ENCODE results near the gene CARM1.

GRCh38 chr19:10920781-10921180 lies 49.4 kb downstream of the CARM1 start:
- TF ChIP-seq CTCF (IDR thresholded peaks at IDR 0.05) (no peak), EZH2 (IDR thresholded peaks at IDR 0.05; ENCODE audit: borderline replicate concordance, insufficient read depth, low read depth, low read length, poor library complexity, severe bottlenecking) (no peak)
